Lower lobe of right lung (tissue), 2 donors: Measurements from ENCODE around the gene PICALM. TPM values are rescaled to one million over a fixed set of nuclear protein-coding genes. Genes with fewer than 3 reads are reported as not detected.

ENCODE experiments used
- ATAC-seq, 2 donors: fragments of 200-7000 bp; cut with Tn5 transposase; one replicate each; pipeline ENCODE4 v1.9.1; 2020 to 2022; ENCODE audit warnings: mild to moderate bottlenecking in 2 of 2, moderate library complexity in 2 of 2
- DNase-seq: peaks from one replicate; pipeline ENCODE4 v3.0.0-alpha.2; 2020
- H3K27ac ChIP-seq: fragments of 200-600 bp; one replicate; pipeline ENCODE4 v1.8.0; 2022
- H3K27me3 ChIP-seq: fragments of 200-600 bp; one replicate; pipeline ENCODE4 v1.8.0; 2022; ENCODE audit warnings: low read depth
- H3K36me3 ChIP-seq: fragments of 200-600 bp; one replicate; pipeline ENCODE4 v1.8.0; 2022; ENCODE audit warnings: mild to moderate bottlenecking
- H3K4me1 ChIP-seq: fragments of 200-600 bp; one replicate; pipeline ENCODE4 v1.8.0; 2022
- H3K4me3 ChIP-seq: fragments of 200-600 bp; one replicate; pipeline ENCODE4 v1.8.0; 2022; ENCODE audit warnings: mild to moderate bottlenecking
- H3K9me3 ChIP-seq: fragments of 200-600 bp; one replicate; pipeline ENCODE4 v1.8.0; 2022
- intact Hi-C: fragments of 100-400 bp; cut with DNase I; formaldehyde crosslinking; loops from one replicate; pipeline ENCODE4 v1.11.0; 2022
- total RNA-seq: library from RNA; stranded (reverse); fragmentation: NEBNext Ultra II Directional; extraction: Animal tissue kit (Norgen Biotek cat#: 25700); gene quantifications from one replicate; pipeline ENCODE4 v1.2.1, GENCODE V29; 2021
- TF ChIP-seq, protein P1 (sequence below): fragments of 200-600 bp; IDR thresholded peaks from one replicate; pipeline ENCODE4 v1.8.0; 2022; ENCODE audit warnings: antibody characterized with exemption, mild to moderate bottlenecking
- donor health status: DM: no; HTN: yes; CAD: no; lungs with severe emphysema.

Gene PICALM
- total RNA-seq, 1 donor from 2014 or later, result 190 TPM

DNA sequence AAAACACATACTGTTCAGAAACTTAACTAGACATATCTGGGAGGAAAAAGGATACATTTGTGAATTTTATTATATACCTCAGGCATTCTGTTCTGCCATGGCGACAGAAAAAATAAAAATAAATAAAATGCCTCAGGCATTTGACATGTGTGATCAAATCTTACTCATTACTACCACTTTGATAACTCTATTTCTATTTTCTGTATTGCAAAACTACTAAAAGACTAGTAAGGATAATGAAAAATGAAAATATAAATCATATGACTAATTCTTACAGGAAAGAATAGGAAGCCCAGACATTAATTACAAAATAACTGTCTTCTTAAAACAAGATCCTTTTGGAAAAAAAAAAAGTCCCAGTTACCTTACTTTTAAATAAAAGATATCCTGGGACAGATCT is 5.3 kb downstream of the PICALM start:
- ATAC-seq (no peak), DNase-seq (no peak)
- no peaks in the 10 kb centered on the region for H3K27me3 ChIP-seq
- peak overlapping the region; percentile 93 for H3K4me3 ChIP-seq
- peak overlapping the region; percentile 62 for H3K27ac ChIP-seq
- H3K36me3 ChIP-seq, result no peaks in the 10 kb centered on the region
- no peaks in the 10 kb centered on the region for H3K9me3 ChIP-seq
- H3K4me1 ChIP-seq, result peaks cover 78% of the 10 kb centered on the region
- intact Hi-C loops, result no loop called here
- TF ChIP-seq, protein P1, sequence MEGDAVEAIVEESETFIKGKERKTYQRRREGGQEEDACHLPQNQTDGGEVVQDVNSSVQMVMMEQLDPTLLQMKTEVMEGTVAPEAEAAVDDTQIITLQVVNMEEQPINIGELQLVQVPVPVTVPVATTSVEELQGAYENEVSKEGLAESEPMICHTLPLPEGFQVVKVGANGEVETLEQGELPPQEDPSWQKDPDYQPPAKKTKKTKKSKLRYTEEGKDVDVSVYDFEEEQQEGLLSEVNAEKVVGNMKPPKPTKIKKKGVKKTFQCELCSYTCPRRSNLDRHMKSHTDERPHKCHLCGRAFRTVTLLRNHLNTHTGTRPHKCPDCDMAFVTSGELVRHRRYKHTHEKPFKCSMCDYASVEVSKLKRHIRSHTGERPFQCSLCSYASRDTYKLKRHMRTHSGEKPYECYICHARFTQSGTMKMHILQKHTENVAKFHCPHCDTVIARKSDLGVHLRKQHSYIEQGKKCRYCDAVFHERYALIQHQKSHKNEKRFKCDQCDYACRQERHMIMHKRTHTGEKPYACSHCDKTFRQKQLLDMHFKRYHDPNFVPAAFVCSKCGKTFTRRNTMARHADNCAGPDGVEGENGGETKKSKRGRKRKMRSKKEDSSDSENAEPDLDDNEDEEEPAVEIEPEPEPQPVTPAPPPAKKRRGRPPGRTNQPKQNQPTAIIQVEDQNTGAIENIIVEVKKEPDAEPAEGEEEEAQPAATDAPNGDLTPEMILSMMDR, result no peak

DNA sequence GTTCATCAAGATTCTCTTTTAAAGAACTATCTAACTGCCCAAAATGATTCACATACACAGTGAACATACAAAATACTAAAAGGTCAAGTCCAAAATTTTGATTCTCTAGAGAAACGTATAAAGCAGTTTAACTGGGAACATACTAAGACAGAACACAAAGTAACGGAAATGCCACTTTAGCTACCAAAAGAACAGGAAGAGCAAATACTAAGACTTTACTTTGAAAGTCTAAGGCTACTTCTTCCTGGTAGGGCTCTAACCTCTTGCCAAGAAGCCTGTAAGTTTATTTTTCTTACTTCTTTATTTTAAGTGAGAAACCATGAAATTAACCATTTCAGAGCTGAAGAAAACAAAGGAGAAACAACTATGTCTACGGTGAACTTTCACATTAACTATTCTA is 6.2 kb downstream of the PICALM start:
- Histone ChIP-seq H3K27ac (peak overlapping the region; percentile 62), H3K4me3 (peak overlapping the region; percentile 93), H3K4me1 (peaks cover 86% of the 10 kb centered on the region), H3K9me3 (no peaks in the 10 kb centered on the region), H3K36me3 (no peaks in the 10 kb centered on the region), H3K27me3 (no peaks in the 10 kb centered on the region)
- TF ChIP-seq, protein P1, result no peak
- peak in 1 of 2 donors; percentile 73 for ATAC-seq
- DNase-seq, result no peak
- intact Hi-C loops, result no loop called here

DNA sequence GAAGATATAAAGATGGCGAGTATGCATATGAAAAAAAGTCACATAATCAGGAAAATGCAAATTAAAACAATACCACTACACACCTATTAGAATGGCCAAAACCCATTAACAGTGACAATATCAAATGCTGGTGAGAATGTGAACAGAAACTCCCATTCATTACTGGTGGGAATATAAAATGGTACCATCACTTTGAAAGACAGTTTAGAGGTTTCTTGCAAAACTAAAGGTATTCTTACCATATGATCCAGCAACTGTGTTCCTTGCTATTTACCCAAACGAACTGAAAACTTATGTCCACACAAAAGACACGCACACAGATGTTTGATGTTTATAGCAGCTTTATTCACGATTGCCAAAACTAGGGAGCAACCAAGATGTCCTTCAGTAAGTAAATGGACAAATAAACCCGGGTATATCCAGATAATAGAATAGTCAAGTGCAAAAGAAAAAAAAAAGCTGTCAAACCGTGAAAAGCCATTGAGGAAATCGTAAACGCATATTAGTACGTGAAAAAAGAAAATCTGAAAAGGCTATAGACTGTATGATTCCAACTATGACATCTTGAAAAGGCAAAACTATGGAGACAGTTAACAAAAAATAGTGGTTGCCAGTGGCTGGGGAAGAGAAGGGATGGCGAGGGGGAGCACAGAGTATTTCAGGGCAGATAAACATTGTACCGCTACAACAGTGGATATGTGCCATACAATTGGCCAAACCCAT is 7.2 kb downstream of the PICALM start:
- H3K4me1 ChIP-seq, result peaks cover 94% of the 10 kb centered on the region
- no peaks in the 10 kb centered on the region for H3K9me3 ChIP-seq
- no peaks in the 10 kb centered on the region for H3K27me3 ChIP-seq
- H3K27ac ChIP-seq, result peak overlapping the region; percentile 62
- DNase-seq (no peak), ATAC-seq (no peak)
- intact Hi-C loops, result no loop called here
- peak overlapping the region; percentile 93 for H3K4me3 ChIP-seq
- H3K36me3 ChIP-seq, result no peaks in the 10 kb centered on the region
- TF ChIP-seq, protein P1, result no peak

DNA sequence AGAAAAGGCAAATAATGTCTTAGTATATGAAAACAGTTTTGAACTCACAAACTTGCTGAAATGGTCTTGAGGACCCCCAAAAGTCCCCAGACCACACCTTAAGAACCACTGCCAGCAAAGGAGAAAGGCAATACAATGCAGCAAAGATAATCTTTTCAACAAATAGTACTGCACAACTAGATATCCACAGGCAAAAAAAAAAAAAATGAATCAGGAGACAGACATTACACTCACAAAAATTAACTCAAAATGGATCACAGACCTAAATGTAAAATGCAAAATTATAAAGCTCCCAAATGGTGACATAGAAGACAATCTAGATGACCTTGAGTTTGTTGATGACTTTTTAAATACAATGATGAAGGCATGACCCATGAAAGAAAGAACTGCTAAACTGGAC is 8.3 kb downstream of the PICALM start:
- Histone ChIP-seq H3K27me3 (no peaks in the 10 kb centered on the region), H3K4me3 (no peak overlapping the region), H3K27ac (no peak overlapping the region), H3K36me3 (no peaks in the 10 kb centered on the region), H3K4me1 (peaks cover 89% of the 10 kb centered on the region), H3K9me3 (no peaks in the 10 kb centered on the region)
- TF ChIP-seq, protein P1, result no peak
- intact Hi-C loops, result no loop called here
- DNase-seq (no peak), ATAC-seq (no peak)

DNA sequence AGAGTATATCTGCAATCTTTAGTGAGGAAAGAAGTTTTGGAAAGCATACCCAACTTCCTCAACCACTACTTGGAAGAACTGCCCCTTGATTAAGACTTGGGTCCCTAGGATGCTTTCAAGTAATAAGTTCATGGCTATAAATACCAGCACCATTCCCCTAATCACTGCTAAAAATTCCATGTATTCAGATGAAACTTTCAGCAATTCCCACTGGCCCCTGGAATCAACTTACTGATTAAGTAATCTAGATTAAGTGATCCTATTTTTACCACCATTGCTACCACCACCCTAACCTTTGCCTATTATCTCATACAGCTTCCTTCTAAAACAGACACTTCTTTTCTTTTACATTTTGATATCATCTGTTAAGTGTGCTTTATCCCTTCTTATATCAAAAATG is 10.5 kb downstream of the PICALM start:
- TF ChIP-seq, protein P1, result no peak
- no peaks in the 10 kb centered on the region for H3K27me3 ChIP-seq
- H3K4me3 ChIP-seq, result no peak overlapping the region
- peaks cover 86% of the 10 kb centered on the region for H3K4me1 ChIP-seq
- no peak for ATAC-seq
- no peak overlapping the region for H3K27ac ChIP-seq
- H3K9me3 ChIP-seq, result no peaks in the 10 kb centered on the region
- no peak for DNase-seq
- intact Hi-C loops, result no loop called here
- H3K36me3 ChIP-seq, result no peaks in the 10 kb centered on the region
